ENCODE results near the gene TTC9C. TPM values are rescaled to one million over a fixed set of nuclear protein-coding genes. Genes with fewer than 3 reads are reported as not detected.

Gene TTC9C
- total and polyA plus RNA-seq, 2 of the 8 experiments (the other 6 are each of a cell fraction or from before 2014, with no cell fraction given), result 25.4 to 34.1 TPM

GRCh38 chr11:62724171-62724570 lies 4.1 kb upstream of the TTC9C start:
- H3K79me1 ChIP-seq (ENCODE audit: low read depth, low read length), result 0 out of 2 replicates have a peak, but pooled peaks cover 2% of the 10 kb centered on the region
- H3K4ac ChIP-seq (replicated peaks; ENCODE audit: insufficient read length, low read depth, low read length), result no peak overlapping the region
- H2BK20ac ChIP-seq (ENCODE audit: low read length), result no peak overlapping the region
- no peak overlapping the region for H2BK120ac ChIP-seq (replicated peaks; ENCODE audit: low read depth, low read length)
- H3K23ac ChIP-seq (ENCODE audit: insufficient read length), result no peak overlapping the region
- no peak overlapping the region for H3K56ac ChIP-seq (replicated peaks; ENCODE audit: insufficient read length, low read depth, low read length)
- H3K4me3 ChIP-seq (ENCODE audit: extremely low read depth in 1 of 4, insufficient read depth in 2 of 4, low read depth in 3 of 4, low read length in 4 of 4), result peak overlapping the region in 1 of 4 experiments; percentile 87; a peak in 2 of 8 replicates
- DNase-seq (ENCODE audit: low read depth in 1 of 2, low spot score in 2 of 2), result no peak
- peaks cover 16% of the 10 kb centered on the region for H3K23me2 ChIP-seq (ENCODE audit: low read depth, low read length)
- H3K4me1 ChIP-seq (replicated peaks in 1 of 4; ENCODE audit: control insufficient read depth in 3 of 4, insufficient read depth in 4 of 4, low read length in 3 of 4), result no peaks in the 10 kb centered on the region; a peak in 3 of 7 replicates
- ChIA-PET CTCF (ENCODE audit: partially characterized antibody) (interaction anchor here (1.0 to 2.4 kb wide), 7 partner anchors 9 to 132 kb away, joined by 3 to 13 read pairs (median 4); no protein-coding TSS in a partner anchor), POLR2A (ENCODE audit: partially characterized antibody) (interaction anchor here (0.9 to 10.9 kb wide), 11 partner anchors 10 to 129 kb away, joined by 3 to 192 read pairs (median 15); partner anchors contain the start of genes BSCL2, C11orf98, CSKMT and GNG3)
- H3K79me2 ChIP-seq (ENCODE audit: control insufficient read depth in 1 of 2, insufficient read depth in 2 of 2, low read length in 2 of 2), result peaks cover 18 to 63% of the 10 kb centered on the region in 2 experiments
- TF ChIP-seq FOSL1 (IDR thresholded peaks at IDR 0.05; ENCODE audit: insufficient read depth, low read depth, low read length) (no peak), YY1 (IDR thresholded peaks at IDR 0.05; ENCODE audit: low read depth, low read length) (no peak), RFX5 (IDR thresholded peaks at IDR 0.05; ENCODE audit: borderline replicate concordance, low read depth, low read length) (no peak), SUZ12 (IDR thresholded peaks at IDR 0.05; ENCODE audit: low read length) (no peak), BACH1 (IDR thresholded peaks at IDR 0.05; ENCODE audit: low read length) (no peak), POLR2AphosphoS5 (IDR thresholded peaks at IDR 0.05; ENCODE audit: low read depth, low read length) (no peak), RXRA (IDR thresholded peaks at IDR 0.05; ENCODE audit: insufficient read depth, low read depth, low read length) (no peak), EP300 (IDR thresholded peaks at IDR 0.05; ENCODE audit: borderline replicate concordance in 1 of 2, low read depth in 2 of 2, low read length in 2 of 2) (no peak), BCL11A (IDR thresholded peaks at IDR 0.05; ENCODE audit: low read depth in 2 of 2, low read length in 2 of 2) (no peak)
- H2AK5ac ChIP-seq (ENCODE audit: low read depth, low read length), result no peak overlapping the region
- H2BK5ac ChIP-seq (ENCODE audit: low read depth, low read length), result no peak overlapping the region
- WGBS, 2 experiments (ENCODE audit: extremely low coverage in 1 of 2, insufficient coverage in 1 of 2, insufficient read length in 1 of 2, insufficient replicate concordance in 2 of 2, low coverage in 1 of 2, low lambda C conversion rate in 2 of 2, missing lambda C conversion rate in 1 of 2), result 90% methylated on average over 8 of the region's 8 CpGs; no CpG with 5 or more reads in 1 of the 2 experiments
- H4K8ac ChIP-seq (ENCODE audit: extremely low read depth, insufficient read depth, low read length), result no peak overlapping the region
- no peak overlapping the region for H4K5ac ChIP-seq (ENCODE audit: insufficient read length, low read depth, low read length)
- no peaks in the 10 kb centered on the region for H3K27me3 ChIP-seq (replicated peaks in 1 of 4; ENCODE audit: control insufficient read depth in 3 of 4, extremely low read depth in 1 of 4, insufficient read depth in 3 of 4, low read length in 3 of 4)
- peaks cover 33 to 53% (median 45%) of the 10 kb centered on the region in 4 experiments for H3K36me3 ChIP-seq (ENCODE audit: control insufficient read depth in 2 of 4, insufficient read depth in 4 of 4, low read length in 3 of 4)
- no peak for FAIRE-seq
- no peak overlapping the region for H2BK12ac ChIP-seq (ENCODE audit: low read depth, low read length)
- H3K14ac ChIP-seq (ENCODE audit: insufficient read length), result no peak overlapping the region
- peaks cover 12 to 17% of the 10 kb centered on the region in 2 experiments for H4K20me1 ChIP-seq (replicated peaks in 1 of 2; ENCODE audit: control insufficient read depth in 1 of 2, insufficient read depth in 2 of 2, low read length in 2 of 2)
- H2BK15ac ChIP-seq (ENCODE audit: low read length), result no peak overlapping the region
- H3K4me2 ChIP-seq (ENCODE audit: insufficient read depth in 1 of 2, low read depth in 2 of 2, low read length in 2 of 2), result peak overlapping the region; percentile 36 to 93; a peak in 1 of 4 replicates
- H2AFZ ChIP-seq (ENCODE audit: low read length), result no peak overlapping the region
- no peaks in the 10 kb centered on the region for H3K9me3 ChIP-seq (ENCODE audit: insufficient read depth in 2 of 2, low read depth in 1 of 2, low read length in 1 of 2)
- H3K9ac ChIP-seq (replicated peaks in 1 of 4; ENCODE audit: extremely low read depth in 1 of 4, low read depth in 3 of 4, low read length in 3 of 4), result no peak overlapping the region
- no peak overlapping the region for H4K91ac ChIP-seq (replicated peaks; ENCODE audit: insufficient read length, low read length)
- H3K27ac ChIP-seq (ENCODE audit: low read depth, low read length), result no peak overlapping the region
- no peak overlapping the region for H3K18ac ChIP-seq (ENCODE audit: extremely low read depth, low read length)

Data from H1 (cell line).